Measurements from ENCODE around the gene ZFYVE21.

ZFYVE21 gene

DNA sequence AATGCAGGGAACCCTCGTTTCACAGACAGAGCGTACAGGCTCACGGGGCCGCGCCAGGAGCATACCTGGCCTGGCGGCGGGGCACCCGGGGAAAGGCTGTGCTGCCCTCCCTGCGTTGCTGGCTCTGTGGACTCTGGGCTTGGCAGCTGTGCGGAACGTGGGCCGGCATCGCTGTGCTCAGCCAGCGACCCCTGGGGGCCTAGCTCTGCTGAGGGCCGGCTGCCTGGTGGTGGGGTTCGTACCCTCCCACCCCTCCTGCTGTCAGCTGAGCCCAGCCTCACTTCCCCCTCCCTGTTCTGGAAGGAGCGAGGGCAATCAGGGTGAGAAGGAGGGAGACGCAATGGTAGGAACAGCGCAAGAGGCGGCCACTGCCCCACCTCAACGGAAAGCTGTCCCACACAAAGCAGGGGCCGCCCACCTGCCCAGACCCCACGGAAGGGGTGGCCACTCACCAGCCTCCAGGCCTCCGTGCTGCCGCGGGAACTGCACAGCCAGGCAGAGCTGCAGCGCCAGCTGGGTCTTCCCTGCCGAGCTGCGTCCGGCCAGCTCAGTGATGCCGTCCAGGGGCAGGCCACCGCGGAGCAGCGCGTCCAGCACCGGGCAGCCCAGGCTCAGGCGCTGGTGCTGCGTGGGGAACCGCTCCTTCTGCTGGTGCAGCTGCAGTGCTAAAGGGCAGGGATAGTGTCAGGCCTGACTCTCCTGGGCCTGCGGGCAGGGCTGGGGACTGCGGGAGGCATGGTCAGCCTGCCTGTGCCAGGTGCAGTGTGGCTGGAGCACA lies 8.9 kb upstream of the ZFYVE21 start:
- no peak for DNase-seq

DNA sequence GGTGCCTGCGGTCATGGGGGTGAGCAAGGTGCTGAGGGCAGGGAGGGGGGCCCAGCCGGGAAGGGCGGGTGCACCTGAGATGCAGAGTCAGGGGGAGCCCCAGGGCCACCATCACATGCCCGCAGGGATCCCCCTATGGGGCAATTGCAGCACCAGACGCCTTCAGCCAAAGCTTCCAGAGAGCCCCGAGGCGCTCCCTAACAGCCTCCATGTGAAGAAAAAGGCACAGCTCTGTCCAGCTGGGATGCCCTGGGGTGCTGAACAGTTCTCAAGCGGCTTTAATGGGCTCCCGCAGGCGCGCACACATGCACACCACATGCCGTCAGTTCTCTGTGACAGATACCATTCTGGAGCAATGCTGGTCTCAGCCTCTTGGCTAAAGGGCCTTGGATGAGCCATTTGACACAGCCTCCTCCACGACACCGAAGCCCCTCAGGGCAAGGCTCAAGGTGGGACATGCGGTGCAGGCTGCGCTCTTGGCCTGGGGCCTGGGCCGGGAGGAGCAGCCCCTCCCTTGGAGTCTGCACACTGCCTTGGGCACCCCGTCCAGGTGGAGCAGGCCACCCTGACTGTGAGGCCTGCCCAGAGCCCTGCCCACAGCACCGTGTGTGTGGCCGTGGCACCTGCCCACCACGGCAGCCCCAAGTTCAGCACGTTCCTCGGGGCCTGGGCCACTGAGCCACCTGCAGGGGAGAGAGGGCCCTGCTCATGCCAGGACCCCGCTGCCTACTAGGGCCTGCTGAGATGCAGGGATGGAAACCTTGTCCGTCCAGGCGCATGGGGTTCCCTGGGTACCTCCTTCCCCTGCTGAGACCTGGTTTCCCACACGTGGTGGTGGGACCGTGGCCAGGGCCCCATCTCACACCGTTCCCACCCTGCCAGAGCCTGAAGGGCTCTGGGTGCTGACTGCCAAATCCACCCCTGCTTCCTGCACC lies 8.0 kb upstream of the ZFYVE21 start:
- no peak for DNase-seq

DNA sequence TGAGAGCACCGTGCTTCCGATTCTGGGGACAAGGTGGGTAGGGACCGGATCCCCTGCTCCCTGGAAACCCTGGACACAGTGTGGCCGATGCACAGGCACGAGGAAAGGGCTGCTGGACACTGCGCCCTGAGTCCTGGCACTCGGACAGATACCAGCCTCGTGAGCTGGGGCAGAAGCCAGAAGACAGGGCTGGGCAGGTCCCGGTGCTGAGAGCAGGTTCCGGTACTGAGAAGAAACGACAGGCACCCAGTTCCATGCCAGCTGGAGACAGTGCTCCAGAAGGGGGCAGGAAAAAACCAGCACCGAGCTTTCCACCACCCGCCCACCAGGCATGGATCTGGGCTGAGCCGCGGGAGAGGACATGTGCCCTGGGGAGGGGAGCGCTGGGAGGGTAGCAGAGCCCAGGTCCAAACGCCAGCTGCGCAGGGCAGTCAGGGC lies 6.8 kb upstream of the ZFYVE21 start:
- DNase-seq: no peak

DNA sequence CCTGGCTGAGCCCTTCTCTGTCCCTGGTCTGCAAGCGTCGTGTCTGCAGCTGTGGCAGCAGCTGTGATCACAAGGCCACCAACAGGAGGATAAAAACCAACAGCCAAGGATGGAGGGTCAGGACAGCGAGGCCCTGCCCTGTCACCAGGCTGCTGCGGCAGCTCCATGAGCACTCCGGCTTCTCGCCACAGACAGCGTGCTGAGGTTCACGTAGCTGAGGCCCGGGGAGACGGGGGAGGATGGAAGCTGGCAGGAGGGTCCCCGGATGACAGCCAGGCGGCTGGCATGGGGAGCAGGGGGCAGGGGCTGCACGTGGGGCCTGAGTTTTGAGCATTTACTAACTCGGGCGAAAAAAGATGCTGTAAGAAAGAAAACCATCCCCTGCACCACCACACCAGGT lies 5.8 kb upstream of the ZFYVE21 start:
- no peak for DNase-seq

DNA sequence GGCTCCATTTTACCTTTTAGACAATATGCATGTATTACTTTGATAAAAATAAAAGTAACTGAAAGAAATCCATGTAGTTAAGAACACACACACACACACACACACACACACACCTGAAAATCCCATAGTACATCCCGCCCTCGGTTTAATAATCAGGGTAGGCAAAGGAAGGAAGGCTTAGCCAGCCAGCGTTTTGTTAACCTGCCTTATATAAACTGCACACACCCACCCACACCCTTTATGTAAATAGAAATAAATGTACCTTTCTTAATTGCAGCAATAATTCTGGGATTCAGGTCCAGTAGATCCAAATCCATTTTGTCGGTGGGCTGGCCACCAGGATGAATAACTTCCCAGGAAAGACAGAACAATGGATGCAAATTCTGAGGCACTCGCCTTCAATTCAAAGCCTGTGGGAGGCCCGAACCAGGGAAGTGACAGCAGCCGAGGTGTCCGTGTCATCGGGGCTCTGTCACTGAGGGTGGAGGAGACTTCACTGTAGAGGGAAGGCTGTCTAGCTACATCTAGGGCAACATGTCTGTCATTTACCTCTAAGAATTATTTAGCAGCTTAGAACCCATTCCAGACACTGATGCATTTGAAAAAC lies 4.7 kb upstream of the ZFYVE21 start:
- no peak for DNase-seq

DNA sequence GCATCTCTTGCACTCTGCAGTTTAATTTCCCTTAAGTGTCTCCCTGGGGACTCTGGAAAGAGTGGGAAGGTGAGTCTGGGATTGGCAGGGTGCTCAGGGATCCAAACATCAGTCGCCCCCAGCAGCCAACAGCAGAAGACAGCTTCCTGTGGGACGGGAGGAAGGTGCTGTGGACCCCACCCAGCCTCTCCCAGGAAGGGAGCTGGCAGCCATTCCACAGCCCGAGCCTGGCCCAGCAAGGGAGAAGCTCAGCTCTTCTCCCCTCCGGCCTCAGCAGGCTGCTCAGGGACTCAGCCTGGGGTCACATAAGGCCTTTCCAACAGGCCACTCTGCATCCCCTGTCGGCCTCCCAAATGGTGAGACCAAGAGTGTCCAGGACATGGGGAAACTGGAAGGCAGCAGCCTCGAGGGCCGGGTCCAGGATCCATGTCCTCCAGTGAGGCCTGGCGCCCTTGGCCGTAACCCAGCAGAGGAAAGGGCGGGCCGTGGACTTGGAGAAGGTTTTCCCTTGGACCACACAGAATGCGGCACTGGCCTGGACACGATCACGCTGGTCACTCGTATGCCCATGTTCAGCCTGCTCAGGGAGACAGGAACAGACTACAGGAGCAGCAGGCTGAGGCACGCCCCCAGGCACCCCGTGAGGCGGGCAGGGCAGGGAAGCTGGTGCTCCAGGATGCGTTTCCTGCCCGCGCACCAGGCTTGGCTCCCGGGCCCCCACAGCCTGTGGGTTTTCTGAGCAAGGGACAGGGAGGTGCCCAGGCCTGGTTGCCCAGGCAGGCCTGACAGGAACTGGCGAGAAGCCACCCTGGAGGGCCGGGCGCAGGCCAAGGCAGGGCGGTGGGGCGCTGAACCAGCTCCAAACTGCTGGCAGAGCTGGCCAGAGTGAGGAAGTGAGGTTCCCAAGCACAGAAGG lies 3.8 kb upstream of the ZFYVE21 start:
- no peak for DNase-seq

DNA sequence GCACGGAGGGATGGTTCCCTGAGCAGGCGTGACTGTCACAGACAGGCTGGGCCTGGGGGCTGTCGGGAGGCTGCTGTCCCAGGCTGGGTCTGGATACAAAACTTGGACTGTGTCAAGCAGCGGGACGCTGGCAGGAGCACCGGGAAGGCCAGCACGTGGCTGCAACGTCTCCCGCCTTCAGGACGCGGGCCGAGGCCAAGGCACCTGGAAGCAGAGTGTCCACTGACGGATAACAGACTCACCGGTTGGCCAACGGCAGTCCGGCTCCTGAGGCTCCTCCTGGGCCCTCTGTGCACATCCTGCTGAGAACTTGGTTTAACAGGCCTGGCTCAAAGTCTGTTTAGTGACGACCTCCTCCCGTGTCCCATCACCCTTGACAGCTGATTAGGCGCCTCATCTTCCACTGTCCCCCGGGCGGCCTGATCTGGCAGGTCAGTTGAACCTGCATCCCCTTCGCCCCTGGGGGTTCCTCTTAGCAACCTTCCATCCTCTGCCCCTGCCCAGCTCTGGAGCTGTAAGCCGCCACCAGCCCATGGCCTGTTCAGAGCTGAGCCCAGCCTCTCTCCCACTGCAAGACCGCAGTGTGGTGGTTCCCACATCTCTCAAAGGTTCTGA lies 2.9 kb upstream of the ZFYVE21 start:
- no peak for DNase-seq

DNA sequence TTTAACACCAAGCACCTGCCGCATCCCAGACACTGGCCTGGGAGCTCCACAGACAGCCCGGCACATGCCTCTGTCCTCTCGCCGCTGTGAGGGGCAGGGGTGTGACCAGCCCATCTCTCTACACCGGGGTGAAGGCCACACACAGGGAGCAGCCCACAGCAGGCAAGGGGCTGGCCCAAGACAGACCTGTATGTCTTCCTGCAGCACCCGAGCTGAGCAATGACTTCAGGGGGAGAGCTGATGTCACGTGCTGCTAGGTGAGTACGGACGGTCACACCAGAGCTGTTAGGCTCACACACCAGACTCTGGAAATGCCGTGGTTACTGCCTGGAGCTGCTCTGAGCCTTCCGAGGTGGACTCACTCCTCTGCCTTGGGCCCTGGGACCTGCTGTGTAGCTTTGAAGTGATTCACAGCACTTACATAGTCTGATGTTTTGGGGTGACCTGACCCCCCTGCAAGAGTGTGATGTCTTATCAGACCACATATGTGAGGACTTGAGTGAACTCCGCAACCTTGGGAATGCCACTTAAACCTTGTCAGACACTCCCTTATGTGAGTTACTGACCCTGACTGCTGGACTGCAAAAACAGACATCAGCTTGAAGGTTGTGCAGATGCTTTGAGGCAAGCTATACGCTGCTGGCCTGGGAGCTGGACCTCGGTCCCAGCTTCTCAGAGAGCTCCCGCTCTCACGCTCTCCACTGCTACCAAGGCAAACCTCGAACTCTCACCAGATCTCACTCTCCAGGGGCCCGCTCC lies 2.1 kb upstream of the ZFYVE21 start:
- no peak for DNase-seq

DNA sequence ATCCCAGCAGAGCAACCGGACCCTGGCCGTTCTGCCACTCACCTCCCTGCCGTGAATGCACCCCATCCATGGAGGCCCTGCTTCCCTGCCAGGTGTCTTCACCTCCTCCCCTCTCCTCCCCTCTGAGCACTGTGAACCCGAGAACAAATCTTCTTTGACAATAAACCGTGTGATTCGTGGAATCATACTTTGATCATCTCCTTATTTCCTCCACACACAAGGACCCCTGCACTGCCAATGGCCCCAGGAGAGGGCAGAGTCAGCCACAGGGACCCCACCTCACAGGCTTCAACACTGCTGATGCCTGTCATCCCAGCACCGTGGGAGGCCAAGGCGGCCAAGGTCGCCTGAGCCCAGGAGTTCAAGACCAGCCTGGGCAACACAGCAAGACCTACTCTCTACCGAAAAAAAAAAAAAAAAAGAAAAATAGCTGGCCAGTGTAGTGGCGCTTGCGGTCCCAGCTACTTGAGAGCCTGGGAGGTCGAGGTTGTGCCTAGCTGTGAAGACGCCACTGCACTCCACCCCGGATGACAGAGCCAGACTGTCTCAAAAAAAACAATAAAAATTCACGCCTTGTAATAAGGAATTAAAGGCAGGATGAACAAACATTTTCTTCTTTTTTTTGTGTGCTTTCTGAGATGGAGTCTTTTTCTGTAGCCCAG lies 1.4 kb upstream of the ZFYVE21 start:
- DNase-seq: no peak

DNA sequence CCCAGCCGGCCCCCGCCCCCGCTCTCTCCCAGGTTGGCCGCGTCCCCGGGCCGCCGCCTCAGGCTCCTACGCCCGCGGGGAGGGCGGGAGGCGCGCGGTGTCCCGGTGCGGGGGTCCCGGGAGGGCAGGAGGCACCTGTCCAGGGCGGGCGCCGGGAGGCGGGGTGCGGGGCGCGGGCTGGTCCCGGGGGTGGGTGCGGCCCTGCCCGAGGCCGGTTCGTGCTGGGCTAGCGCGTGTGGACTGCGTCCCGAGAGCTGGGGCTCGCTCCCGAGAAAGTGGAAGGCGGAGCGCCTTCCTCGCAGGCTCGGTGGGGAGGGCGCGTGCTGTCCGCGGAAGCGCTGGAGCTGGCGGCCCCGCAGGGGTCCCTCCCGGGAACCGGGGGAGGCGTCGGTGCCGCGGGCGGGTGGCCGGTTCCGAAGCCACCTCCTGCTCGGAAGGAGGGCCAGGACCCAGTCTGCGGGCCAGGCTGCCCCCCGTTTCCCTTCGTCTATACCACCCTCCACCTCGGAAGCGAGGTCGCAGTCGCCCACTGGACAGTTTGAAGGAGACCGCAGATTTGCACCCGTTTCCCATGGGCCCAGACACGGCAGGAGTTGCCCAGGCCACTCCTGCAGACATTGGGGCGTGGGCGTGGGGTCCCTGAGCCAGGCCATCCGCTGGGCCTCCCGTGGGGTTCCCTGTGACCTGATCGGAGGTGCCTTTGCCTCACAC lies 636 bp downstream of the ZFYVE21 start:
- DNase-seq: no peak

DNA sequence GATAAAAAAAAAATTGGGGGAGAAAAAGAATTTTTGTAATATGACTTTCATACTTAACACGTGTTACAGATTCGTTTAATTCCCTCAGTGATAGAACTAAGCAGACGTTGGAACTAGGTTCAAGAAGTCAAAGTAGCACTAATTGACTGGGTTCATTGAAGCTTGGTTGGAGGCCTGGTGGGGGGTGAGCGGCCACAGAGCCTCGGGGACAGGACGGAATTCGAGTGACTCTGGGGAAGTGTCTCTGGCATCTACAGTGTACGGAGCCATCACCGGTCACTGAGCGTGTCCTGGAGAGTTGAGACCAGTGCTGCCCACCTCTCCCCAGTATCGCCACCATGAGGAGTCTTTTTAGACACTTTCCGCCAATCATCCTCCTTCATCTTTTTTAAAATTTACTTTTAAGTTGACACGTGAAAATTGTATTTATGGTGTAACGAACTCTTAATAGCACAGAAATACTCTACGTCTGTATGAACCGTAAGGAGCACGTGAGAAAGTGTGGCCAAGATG lies 1.3 kb downstream of the ZFYVE21 start:
- DNase-seq: no peak

DNA sequence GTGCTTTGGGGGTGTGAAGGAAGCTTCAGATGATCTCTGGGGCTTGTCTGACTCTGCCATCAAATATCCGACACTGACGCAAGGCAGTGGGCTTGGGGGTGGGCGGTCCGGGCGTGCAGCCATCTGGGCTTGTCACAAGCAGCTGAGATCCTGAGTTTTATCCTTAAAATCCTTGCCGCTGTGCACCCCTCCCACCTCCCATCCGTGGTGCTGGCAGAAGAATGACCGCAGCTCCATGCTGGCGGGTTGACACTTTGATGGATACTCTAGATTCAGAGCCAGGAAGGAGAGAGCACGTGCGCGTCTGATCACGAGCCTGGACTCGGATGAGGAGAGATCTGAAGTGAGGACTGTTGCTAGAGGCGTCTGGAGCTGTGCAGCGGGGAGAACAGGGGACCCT lies 3.0 kb downstream of the ZFYVE21 start:
- DNase-seq: no peak

DNA sequence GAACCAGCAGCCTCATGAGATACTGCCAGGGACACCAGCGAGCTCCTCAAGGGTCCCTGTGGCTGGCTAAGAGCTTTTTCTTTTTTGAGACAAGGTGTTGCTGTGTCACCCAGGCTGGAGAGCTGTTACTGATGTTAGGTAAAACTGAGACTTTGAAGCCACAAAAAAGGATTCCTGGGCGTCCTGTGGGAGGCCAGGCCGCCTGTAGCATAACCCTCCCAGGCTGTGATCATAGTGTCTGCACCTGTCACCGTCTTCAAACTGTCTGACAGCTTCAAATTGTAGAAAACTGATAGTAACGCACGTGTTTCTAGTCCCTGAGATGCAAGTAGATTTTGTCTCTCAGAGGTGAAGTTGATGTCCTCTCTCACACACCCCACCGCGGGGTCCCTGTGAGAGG lies 4.1 kb downstream of the ZFYVE21 start:
- no peak for DNase-seq

DNA sequence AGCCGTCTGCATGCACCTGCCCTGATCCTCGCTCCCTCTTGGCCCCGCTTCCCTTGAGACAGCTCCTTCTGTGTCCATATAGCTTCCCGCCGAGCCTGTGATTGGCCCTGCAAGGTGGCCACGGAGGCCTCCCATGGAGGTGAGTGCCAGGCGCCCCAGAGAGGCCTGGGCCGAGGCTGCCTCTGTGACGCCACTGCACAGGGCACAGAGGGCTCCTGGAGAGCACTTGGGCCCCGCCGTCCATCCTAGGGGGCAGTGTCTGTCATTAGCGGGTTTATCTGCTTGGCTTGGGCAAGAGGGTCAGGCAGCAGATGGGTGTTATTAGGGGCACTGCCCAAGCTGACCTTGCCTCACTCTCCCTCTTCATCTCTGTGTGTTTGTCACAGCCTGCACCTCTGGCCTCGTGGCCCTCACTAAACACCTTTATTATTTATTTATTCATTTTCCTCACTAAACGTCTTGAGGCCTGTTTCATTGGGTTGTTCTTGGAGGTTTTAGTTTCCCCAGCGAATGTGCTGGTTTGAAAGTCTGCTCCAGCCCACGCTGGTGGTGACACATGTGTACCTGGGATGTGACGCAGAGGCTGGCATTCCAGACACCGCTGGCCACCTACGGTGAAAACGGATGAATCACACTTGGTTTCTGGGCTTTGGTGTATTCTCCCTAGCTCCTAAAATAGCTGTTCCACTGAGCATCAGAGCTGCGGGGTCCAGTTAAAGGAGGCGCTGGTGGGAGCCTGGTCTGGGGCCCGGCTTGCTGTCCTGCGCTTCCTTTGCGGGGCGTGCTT lies 5.9 kb downstream of the ZFYVE21 start:
- no peak for DNase-seq

DNA sequence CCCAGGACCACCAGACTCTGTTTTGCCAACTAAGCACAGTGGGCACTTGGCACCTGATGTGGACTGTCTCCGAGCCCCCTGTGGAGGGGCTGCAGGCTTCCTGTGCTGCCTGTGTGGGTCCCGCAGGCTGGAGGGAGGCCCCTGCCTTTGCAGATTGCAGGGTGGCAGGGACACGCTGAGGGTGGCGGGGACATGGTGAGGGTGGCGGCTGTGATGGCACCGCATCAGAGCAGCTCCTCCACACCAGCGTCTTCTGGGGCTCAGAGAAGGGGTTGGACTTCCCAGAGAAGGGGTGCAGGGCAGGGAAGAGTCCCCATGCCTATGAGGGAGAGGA lies 8.1 kb downstream of the ZFYVE21 start:
- DNase-seq: no peak

DNA sequence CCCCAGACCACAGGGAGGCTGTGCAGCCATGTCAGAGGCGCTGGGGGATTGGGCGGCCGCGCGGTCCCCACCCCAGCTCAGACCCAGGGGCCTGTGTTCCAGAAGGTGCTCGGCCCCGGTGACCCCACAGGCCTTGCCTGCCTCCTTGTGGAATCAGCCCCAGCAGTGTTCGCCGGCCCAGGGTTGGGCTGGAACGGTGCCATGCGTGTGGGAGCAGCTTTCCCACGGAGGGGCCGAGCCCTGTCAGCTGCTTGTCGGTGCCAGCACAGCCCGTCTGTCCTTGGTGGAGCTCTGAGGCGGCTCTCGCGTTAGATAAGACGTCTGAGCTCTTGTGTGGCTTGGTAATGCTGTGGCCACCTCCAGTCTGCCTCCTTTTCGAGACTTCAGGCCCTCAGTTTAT lies 8.5 kb downstream of the ZFYVE21 start:
- DNase-seq: no peak

DNA sequence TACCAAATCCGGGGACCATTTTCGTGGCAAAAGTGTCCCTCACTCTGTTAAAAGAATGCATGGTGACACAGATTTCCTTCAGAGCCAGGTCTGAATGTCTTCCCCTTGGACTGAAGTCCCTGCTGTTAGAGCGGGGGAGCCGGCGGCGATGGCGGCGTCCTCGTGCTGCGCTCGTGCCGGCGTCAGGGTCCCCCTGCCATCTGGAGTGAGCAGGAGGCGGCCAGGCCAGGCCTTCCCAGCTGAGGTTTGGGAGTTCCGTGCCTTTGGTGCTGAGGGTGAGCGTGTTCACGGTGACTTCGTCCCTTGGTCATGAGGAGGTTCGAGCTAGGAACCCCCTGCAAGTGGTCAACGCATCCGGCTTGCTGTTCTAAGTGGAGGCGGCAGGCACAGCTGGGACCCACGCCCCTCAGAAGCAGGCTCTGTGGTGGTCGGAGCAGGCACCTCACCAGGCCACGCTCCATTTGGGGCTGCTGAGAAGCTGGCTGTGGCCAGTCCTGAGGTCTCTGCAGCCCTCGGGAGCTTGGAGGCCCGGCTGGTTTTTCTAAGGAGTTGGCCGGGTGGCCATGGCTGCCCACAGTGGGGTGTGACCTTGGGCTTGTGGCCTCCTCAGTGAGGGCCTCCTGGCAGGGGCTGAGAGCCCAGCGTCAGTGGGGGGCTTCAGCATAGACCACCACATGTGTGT lies 9.5 kb downstream of the ZFYVE21 start:
- DNase-seq: no peak

DNA sequence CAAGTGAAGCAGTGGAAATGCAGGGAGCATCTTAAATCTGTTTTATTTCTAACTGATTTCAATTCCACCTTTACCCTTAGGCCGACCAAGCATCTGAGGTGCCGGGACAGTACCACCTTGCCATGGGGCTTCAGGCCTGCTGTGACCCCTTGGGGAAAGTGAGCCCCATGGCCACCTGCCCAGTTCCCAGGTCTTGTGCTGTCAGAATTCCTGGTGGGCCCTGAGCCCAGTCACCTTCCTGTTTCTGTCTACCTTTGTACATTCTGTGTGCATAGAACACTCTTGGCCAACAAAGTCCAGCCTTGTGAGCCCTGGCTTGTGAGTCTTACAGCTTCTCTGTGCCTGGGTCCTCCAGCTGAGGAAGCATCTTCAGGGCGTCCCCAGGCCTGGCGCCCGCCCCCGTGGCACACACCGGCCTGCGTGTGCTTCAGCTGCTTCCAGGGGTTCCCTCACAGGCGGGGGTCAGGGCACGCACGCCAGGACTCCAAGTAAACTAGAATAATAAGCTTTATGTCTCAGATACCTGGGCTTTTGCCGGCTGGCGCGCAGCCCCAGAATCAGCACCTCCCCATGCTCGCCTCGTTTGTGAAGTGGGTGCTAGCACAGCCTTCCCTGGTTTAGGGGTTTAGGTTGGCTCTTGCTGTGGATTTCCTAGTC lies 10.3 kb downstream of the ZFYVE21 start:
- no peak for DNase-seq
